GM21576 (cell line): ENCODE results near the gene MORF4L1.
"Not testable (repeated sequence)": the region's sequence is repeated elsewhere in the genome, so short reads cannot be mapped to it uniquely, and the experiment has no call there.

Experiments
- ATAC-seq: cut with Tn5 transposase; IDR thresholded peaks from one replicate; pipeline ENCODE4 v1.9.1; 2021; ENCODE audit warnings: mild to moderate bottlenecking, moderate library complexity; ENCODE audit not compliant: unreplicated experiment

Gene MORF4L1

DNA sequence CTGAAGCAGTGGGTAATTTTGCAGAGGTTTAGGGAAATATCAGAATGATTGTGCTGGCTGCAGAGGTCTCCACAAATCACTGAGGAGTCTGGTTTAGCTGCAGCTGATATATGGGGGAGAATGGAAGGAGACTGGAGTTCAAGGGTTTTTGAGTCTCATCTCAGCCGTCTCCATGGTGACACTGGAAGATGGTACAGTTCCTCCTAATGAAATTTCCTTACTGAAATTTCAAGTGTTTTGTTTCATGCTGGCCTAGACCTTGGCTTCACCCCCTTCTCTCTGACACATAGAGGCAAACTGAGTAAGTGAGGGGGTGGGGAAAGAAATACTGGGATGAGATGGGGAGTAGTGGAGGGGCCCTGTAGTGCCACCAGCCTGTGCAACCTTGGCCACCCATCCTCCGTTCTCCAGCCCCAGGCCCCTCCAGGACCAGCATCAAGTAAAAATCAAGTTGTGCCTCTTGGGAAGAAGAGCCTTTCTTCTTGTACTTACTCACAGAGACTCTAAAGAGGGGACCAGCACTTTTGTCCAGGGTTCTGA lies 17.8 kb upstream of the MORF4L1 start:
- ATAC-seq: no peak

DNA sequence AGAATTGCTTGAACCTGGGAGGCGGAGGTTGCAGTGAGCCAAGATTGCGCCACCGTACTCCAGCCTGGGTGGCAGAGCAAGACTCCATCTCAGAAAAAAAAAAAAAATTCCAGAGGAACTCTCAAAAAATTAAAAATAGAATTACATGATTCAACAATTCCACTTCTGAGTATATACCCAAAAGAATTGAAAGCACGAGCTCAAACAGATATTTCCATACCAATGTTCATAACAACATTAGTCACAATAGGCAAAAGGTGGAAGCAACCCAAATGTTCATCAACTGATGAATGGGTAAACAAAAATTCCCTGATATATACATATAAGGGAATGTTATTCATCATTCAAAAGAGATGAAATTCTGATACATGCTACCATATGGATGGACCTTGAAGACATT lies 16.9 kb upstream of the MORF4L1 start:
- ATAC-seq: no peak

- ATAC-seq: peak; percentile 66
Measured at GRCh38 chr15:78859971-78860719, 12.5 kb upstream of the MORF4L1 start.

DNA sequence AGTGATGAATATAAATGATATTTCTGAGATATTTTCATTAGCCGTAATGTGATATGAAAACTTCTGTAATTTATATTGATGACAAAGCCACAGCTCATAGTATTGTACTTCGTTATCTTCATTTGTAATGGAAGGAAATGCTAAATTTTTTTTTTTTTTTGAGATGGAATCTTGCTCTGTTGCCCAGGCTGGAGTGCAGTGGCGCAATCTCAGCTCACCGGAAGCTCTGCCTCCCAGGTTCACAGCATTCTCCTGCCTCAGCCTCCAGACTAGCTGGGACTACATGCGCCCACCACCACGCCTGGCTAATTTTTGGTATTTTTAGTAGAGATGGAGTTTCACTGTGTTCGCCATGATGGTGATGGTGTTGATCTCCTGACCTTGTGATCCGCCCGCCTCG lies 7.1 kb upstream of the MORF4L1 start:
- ATAC-seq: not testable (repeated sequence)

GRCh38 chr15:78866031-78866430 lies 6.7 kb upstream of the MORF4L1 start:
- ATAC-seq: not testable (repeated sequence)

- ATAC-seq: no peak
Measured at GRCh38 chr15:78866803-78867202, 5.9 kb upstream of the MORF4L1 start.

DNA sequence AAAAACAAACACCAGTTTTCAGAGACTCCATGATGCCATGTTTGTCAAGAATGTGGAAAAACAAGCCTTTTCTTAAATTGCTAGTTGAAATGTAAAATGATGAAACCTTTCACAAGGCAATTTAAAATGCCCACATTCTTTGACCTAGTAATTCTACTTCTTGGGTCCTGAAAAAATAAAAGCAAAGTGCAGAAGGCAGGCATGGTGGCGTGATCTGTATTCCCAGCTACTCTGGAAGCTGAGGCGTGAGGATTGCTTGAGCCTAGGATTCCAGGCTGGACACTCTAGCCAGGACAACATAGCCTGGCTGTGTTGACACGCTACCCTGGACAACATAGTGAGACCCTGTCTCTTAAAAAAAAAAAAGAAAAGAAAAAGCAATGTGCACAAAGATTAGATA lies 4.3 kb upstream of the MORF4L1 start:
- no peak for ATAC-seq

- ATAC-seq: not testable (repeated sequence)
Measured at GRCh38 chr15:78871483-78872127, 1.1 kb upstream of the MORF4L1 start.

DNA sequence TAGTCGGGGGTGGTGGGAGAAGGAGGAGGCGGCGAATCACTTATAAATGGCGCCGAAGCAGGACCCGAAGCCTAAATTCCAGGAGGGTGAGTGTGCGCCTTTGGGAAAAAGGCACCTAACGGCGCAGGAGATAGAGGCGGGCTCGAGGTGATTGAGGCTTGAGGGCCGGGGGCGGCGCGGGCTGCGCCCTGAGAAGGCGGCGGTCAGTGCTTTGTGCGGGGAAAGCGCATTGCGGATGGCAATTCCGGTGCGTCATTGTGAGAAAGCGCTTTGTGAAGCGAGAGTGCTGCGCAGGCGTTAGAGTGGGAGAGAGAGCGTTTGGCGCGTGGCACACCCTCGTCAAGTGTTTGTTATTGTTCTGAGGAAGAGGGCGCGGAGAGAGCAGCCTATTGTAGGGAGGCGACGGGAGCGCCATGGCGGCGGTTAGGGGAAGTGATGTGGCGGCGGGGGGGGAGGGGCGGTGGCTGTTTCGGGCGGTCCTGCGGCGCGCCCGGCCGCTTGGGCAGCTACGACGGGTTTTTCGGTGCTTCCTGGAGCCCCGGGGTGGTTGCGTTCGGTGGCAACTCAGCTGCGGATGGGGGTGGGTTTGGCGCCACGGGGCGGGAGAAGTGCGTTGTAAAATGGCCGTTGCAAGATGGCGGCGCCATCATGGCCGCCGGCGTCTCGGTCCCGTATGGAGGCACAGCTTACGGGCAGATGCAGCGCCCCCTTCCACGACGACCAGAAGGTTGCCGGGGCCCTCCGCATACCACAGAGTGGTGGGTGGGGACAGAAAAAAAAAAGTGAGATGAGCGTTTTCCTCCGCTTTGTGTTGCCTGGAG lies 492 bp downstream of the MORF4L1 start:
- ATAC-seq: peak; percentile 60

DNA sequence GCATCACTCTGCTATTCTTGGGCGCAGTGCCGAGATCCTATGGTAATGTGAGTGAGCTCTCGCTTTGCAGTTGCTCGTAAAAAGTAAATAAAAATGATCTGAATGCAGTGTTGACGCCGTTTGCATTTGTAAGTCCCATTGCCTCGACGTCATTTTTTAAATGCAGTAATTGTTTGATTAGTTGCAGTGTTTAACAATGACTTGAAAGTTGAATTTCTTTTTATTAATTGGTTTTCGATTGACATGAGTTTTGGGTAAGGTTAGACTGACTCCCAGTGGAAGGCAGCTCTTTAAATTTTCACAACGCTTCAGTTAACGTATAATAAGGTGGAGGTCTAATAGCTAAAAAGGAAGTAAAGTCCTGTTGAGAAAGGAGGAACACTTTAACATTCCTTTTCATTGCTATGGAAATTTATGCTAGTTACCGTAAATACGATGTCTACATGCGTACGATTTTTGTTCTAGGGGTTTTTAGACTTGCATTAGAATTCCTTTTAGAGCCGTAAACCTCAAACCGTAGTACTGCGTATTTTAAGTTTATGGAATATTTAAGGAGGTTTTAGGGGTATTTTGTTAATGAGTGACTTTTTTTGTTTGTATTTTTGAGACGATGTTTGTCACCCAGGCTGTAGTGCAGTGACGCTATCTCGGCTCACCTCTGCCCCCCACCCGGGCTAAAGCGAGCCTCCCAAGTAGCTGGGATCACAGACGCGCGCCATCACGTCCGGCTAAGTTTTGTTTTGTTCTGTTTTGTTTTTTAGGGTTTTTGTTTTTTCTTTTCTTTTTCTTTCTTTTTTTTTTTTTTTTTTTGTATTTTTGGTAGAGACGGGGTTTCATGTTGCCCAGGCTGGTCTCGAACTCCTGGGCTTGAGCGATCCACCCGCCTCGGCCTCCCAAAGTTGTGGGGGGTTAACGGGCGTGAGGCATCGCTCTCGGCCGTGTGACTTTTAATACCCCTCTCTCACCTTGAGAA lies 1.4 kb downstream of the MORF4L1 start:
- ATAC-seq: no peak

DNA sequence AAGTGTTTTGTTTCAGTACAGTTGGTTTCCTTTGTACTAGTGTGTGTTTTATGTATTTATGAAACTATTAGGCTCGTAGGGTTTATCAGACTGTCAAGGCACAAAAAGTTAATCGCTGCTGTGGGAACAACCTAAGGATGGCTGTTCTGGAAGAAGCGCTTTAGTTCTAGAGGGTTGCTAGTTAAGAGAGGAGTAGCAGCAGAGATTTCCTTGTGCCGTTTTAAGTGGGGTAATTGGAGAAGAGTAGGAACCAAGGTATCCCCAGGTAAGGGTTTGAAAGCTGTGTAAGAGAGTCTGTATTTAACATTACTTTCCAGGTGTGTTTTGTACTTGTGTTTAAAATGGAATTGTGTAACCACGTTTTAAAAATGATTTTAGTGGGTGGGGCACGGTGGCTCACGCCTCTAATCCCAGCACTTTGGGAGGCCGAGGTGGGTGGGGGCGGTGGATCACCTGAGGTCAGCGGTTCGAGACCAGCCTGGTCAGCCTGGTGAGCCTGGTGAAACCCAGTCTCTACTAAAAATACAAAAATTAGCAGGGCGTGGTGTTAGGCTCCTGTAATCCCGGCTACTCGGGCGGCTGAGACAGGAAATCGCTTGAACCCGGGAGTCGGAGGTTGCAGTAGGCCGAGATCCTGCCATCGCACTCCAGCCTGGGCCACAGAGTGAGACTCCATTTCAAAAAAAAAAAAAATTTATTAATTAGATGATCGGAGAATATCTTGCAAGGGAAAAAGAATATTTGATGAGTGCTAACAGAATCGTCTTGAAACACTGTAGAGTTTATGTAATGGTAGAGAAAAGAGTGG lies 2.6 kb downstream of the MORF4L1 start:
- no peak for ATAC-seq

- not testable (repeated sequence) for ATAC-seq
Measured at GRCh38 chr15:78876954-78877353, 4.3 kb downstream of the MORF4L1 start.

- no peak for ATAC-seq
Measured at GRCh38 chr15:78878356-78878755, 5.7 kb downstream of the MORF4L1 start.

- ATAC-seq: no peak
Measured at GRCh38 chr15:78879517-78880241, 7.0 kb downstream of the MORF4L1 start.

GRCh38 chr15:78880242-78880533 lies 7.5 kb downstream of the MORF4L1 start:
- no peak for ATAC-seq

- ATAC-seq: no peak
Measured at GRCh38 chr15:78880813-78881212, 8.1 kb downstream of the MORF4L1 start.

- ATAC-seq: no peak
Measured at GRCh38 chr15:78881681-78882080, 9.0 kb downstream of the MORF4L1 start.

DNA sequence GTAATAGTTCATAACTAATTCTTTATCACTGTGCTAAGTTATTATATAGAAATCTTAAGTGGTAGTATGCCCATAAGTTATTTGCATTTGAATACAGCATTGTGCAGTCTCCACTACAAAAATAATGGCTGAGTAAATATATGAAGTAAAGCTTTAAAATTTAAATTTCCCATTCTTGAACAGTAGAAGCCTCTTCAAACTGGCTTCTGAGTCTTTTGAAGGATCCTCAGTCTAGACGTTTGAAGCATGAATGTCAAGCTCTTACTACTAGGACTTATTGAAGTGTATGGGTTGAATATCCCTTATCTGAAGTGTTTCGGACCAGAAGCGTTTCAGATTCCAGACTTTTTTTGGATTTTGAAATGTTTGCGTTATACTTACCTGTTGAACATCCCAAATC lies 16.3 kb downstream of the MORF4L1 start:
- no peak for ATAC-seq

DNA sequence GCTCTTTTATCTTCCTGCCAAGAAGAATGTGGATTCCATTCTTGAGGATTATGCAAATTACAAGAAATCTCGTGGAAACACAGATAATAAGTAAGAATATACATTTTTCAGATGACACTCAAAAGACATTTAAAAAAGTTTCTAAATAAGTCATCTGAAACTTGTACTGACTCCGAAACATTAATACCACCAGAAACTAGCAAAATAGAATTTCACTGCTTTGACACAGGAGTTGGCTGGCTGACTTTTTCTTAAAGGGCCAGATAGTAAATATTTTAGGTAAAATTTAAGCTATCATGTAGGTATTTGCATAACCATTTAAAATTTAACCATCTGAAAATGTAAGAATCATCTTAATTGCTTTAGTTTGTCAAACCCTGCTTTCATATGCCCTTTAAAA lies 20.8 kb downstream of the MORF4L1 start:
- no peak for ATAC-seq
